HG03095 (cell line): ENCODE results near the gene CMBL.

ENCODE experiments used
- ATAC-seq: cut with Tn5 transposase; IDR thresholded peaks from one replicate; pipeline ENCODE4 v1.9.1; 2021; ENCODE audit warnings: moderate library complexity; ENCODE audit not compliant: unreplicated experiment

Gene CMBL

GRCh38 chr5:10333154-10334006 lies 25.7 kb upstream of the CMBL start:
- peak; percentile 66 for ATAC-seq

- no peak for ATAC-seq
Measured at GRCh38 chr5:10332301-10332700, 24.6 kb upstream of the CMBL start.

- no peak for ATAC-seq
Measured at GRCh38 chr5:10331341-10331796, 23.7 kb upstream of the CMBL start.

- ATAC-seq: no peak
Measured at GRCh38 chr5:10330511-10331230, 23.0 kb upstream of the CMBL start.

- no peak for ATAC-seq
Measured at GRCh38 chr5:10329820-10330481, 22.2 kb upstream of the CMBL start.

GRCh38 chr5:10329446-10329819 lies 21.7 kb upstream of the CMBL start:
- ATAC-seq: no peak

- ATAC-seq: no peak
Measured at GRCh38 chr5:10328323-10328722, 20.6 kb upstream of the CMBL start.

- ATAC-seq: no peak
Measured at GRCh38 chr5:10324518-10325370, 17.0 kb upstream of the CMBL start.

GRCh38 chr5:10323588-10324488 lies 16.1 kb upstream of the CMBL start:
- no peak for ATAC-seq

GRCh38 chr5:10321882-10322281 lies 14.2 kb upstream of the CMBL start:
- ATAC-seq: no peak

- no peak for ATAC-seq
Measured at GRCh38 chr5:10320793-10321192, 13.1 kb upstream of the CMBL start.

GRCh38 chr5:10319202-10319851 lies 11.6 kb upstream of the CMBL start:
- ATAC-seq: no peak

- ATAC-seq: peak; percentile 82
Measured at GRCh38 chr5:10317825-10318682, 10.4 kb upstream of the CMBL start.

- no peak for ATAC-seq
Measured at GRCh38 chr5:10315824-10316509, 8.3 kb upstream of the CMBL start.

- ATAC-seq: no peak
Measured at GRCh38 chr5:10315201-10315600, 7.5 kb upstream of the CMBL start.

- no peak for ATAC-seq
Measured at GRCh38 chr5:10311595-10312425, 4.1 kb upstream of the CMBL start.
